ENCODE results near the gene KLHL29. TPM values are rescaled to one million over a fixed set of nuclear protein-coding genes. Genes with fewer than 3 reads are reported as not detected.

KLHL29 gene
- total and polyA plus RNA-seq, 10 of the 15 experiments (the other 5 are each of a cell fraction or from before 2014, with no cell fraction given) = 1.4 to 19.5 (median 6.1) TPM

- Histone ChIP-seq H3K4me3 (no peak overlapping the region), H2AFZ (ENCODE audit: control insufficient read depth, low read depth, low read length) (no peak overlapping the region), H3K9ac (ENCODE audit: control insufficient read depth, insufficient read depth, low read length) (no peak overlapping the region), H3K27me3 (replicated peaks in 1 of 2; ENCODE audit: control insufficient read depth in 2 of 2, insufficient read depth in 2 of 2, low read length in 1 of 2) (no peaks in the 10 kb centered on the region), H3K4me1 (ENCODE audit: control insufficient read depth, insufficient read depth, low read length) (no peaks in the 10 kb centered on the region), H4K20me1 (ENCODE audit: control insufficient read depth, insufficient read depth) (no peaks in the 10 kb centered on the region), H3K36me3 (ENCODE audit: control insufficient read depth in 2 of 2, insufficient read depth in 2 of 2, low read length in 1 of 2) (no peaks in the 10 kb centered on the region), H3K9me3 (replicated peaks; ENCODE audit: control insufficient read depth, insufficient read depth, low read length) (peaks cover 5% of the 10 kb centered on the region; the same call in 2 of the 3 replicates), H3K4me2 (ENCODE audit: control insufficient read depth, insufficient read depth) (no peak overlapping the region), H3K79me2 (ENCODE audit: control insufficient read depth, insufficient read depth, low read length) (no peaks in the 10 kb centered on the region), H3K27ac (ENCODE audit: control insufficient read depth, insufficient read depth) (no peak overlapping the region)
- SMC1A ChIA-PET (ENCODE audit: uncharacterized antibody, unreplicated experiment) = interaction anchor here (0.6 kb wide), 2 partner anchors 11 to 27 kb away, joined by 3 to 4 read pairs; no protein-coding TSS in a partner anchor
- in situ Hi-C loops (cut with MboI) = no loop called here
- CTCF ChIA-PET = interaction anchor here (1.8 kb wide), 1 partner anchor 14 kb away, joined by 4 read pairs; no protein-coding TSS in a partner anchor
- DNase-seq (ENCODE audit: low read depth, low spot score) (no peak), ATAC-seq (no peak), FAIRE-seq (no peak)
- 69% methylated on average over 2 of the region's 2 CpGs for WGBS (ENCODE audit: insufficient coverage, insufficient replicate concordance, low lambda C conversion rate, missing lambda C conversion rate)
- intact Hi-C loops (cut with micrococcal nuclease; ENCODE audit: unreplicated experiment) = no loop called here
- BruUV-seq (replicated peaks) = no TSS peak
- TF ChIP-seq MLLT1 (IDR thresholded peaks at IDR 0.05) (no peak), CUX1 (IDR thresholded peaks at IDR 0.05; ENCODE audit: insufficient replicate concordance, low read depth, low read length) (no peak), WRNIP1 (IDR thresholded peaks at IDR 0.05; ENCODE audit: borderline replicate concordance, low read depth, low read length) (no peak), HDGF (IDR thresholded peaks at IDR 0.05) (no peak), SUZ12 (IDR thresholded peaks at IDR 0.05; ENCODE audit: unreplicated experiment) (no peak), HDAC6 (IDR thresholded peaks at IDR 0.05; ENCODE audit: unreplicated experiment) (no peak)
- RAD21 ChIA-PET (ENCODE audit: unreplicated experiment) = no interaction called here
- POLR2A ChIA-PET = no interaction called here
Observed at GRCh38 chr2:23721454-23721826, 336.5 kb downstream of the KLHL29 start.
